B cell (primary cell): ENCODE data around the gene GPR108.

Experiments
- EZH2 ChIP-seq: IDR thresholded peaks from 2 replicates; pipeline ENCODE4 v1.6.1; 2012; ENCODE audit warnings: borderline replicate concordance, low read depth, mild to moderate bottlenecking, moderate library complexity, low read length; ENCODE audit not compliant: insufficient read depth, poor library complexity, severe bottlenecking
- TF ChIP-seq, protein P1 (sequence below): fragments of 200-600 bp; IDR thresholded peaks from one replicate; pipeline ENCODE4 v1.8.0; 2022; ENCODE audit warnings: antibody characterized with exemption, mild to moderate bottlenecking

DNA sequence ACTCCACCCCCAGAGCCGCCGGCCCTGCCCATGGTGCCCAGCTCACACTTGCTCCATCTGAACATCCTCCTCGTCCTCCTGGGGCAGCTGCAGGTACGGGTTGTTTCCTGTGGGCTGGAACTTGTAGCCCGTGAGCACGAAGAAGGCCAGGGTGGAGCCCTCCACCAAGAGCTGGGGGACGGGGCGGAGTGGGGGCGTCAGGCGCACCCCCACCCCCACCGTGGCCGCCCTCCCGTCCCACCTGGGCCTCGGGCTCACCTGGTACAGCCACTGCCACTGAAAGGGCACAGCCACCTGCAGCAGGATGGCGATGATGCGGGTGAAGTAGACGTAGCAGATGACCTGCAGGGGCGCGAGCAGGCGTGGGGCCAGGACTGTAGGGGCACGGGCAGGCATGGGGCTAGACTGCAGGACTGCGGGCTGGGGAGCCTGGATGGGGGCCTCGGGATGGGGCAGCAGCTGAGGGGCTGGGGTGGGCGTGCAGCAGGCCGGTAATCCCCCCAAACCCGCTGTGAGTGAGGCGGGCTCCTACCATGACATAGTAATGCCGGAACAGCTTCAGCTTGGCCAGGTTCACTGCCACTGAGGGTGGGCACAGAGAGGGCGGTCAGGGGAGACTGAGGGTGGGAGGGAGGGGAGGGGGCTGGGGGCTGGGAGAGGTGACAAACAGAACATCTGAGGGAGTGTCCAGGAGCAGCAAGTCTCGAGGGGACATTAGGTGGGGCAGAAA lies 6.3 kb downstream of the GPR108 start:
- TF ChIP-seq, protein P1, sequence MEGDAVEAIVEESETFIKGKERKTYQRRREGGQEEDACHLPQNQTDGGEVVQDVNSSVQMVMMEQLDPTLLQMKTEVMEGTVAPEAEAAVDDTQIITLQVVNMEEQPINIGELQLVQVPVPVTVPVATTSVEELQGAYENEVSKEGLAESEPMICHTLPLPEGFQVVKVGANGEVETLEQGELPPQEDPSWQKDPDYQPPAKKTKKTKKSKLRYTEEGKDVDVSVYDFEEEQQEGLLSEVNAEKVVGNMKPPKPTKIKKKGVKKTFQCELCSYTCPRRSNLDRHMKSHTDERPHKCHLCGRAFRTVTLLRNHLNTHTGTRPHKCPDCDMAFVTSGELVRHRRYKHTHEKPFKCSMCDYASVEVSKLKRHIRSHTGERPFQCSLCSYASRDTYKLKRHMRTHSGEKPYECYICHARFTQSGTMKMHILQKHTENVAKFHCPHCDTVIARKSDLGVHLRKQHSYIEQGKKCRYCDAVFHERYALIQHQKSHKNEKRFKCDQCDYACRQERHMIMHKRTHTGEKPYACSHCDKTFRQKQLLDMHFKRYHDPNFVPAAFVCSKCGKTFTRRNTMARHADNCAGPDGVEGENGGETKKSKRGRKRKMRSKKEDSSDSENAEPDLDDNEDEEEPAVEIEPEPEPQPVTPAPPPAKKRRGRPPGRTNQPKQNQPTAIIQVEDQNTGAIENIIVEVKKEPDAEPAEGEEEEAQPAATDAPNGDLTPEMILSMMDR = no peak
- TF ChIP-seq EZH2 = no peak
